Mammary epithelial cell (primary cell): Measurements from ENCODE around the gene CCDC171.

Experiments
- EZH2 ChIP-seq: IDR thresholded peaks from 2 replicates; pipeline ENCODE4 v1.6.1; 2012; ENCODE audit warnings: low read length, inconsistent platforms, borderline replicate concordance
- TF ChIP-seq, protein P1 (sequence below), 2 donors: IDR thresholded peaks in 1 of 2; conservative IDR thresholded peaks in 1 of 2; 2 replicates each; pipeline ENCODE4 v1.5.1; 2011 to 2012; ENCODE audit warnings: inconsistent platforms in 2 of 2, low read length in 2 of 2, mild to moderate bottlenecking in 2 of 2, control low read depth in 1 of 2, low read depth in 1 of 2; ENCODE audit not compliant: insufficient read depth in 1 of 2; ENCODE audit errors: extremely low read depth in 1 of 2

DNA sequence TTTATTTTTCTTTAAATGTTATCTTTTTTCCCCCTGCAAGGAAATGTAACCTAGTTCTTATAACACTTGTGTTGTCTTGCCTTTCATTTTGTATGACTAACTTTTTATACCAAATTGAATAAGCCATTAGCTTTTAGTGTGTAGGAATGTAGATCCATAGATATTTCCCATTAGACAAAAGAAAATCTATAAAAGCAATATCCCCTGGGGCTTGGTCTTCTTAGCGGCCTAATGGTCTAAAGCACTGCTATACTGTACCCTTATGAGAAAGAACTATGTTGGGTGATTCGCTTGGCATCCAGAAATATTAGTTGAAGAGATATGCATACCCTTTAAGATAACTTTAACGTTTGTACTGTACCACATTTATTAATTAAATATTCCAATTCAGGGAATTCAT is 289.2 kb downstream of the CCDC171 start:
- TF ChIP-seq, protein P1, sequence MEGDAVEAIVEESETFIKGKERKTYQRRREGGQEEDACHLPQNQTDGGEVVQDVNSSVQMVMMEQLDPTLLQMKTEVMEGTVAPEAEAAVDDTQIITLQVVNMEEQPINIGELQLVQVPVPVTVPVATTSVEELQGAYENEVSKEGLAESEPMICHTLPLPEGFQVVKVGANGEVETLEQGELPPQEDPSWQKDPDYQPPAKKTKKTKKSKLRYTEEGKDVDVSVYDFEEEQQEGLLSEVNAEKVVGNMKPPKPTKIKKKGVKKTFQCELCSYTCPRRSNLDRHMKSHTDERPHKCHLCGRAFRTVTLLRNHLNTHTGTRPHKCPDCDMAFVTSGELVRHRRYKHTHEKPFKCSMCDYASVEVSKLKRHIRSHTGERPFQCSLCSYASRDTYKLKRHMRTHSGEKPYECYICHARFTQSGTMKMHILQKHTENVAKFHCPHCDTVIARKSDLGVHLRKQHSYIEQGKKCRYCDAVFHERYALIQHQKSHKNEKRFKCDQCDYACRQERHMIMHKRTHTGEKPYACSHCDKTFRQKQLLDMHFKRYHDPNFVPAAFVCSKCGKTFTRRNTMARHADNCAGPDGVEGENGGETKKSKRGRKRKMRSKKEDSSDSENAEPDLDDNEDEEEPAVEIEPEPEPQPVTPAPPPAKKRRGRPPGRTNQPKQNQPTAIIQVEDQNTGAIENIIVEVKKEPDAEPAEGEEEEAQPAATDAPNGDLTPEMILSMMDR (conservative IDR thresholded peaks at IDR 0.05 in 1 of 2, IDR thresholded peaks at IDR 0.05 in 1 of 2; ENCODE audit: extremely low read depth in 1 of 2, insufficient read depth in 1 of 2, low read depth in 1 of 2, low read length in 2 of 2), result no peak
- no peak for TF ChIP-seq EZH2
